ENCODE results near the gene SS18L1.

The SS18L1 gene

DNA sequence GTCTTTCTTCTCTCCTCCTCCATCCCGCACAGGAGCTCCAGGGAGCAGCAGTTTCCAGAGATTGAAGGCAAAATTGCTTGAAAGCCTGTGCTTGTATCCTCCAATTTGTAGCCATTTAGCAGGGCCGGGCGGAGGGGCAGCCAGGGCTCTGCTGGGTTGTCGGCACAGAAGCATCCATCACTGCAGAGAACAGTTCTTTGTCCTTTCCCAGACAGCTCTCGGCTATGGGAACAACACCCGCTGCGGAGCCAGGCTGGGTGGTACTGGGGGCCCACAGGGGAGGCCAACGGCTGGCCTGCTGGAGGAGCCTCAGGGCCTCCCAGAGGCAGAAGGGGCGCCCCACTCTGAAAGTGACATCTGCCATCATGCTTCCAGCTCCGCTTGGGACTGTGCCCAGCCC, 68.7 kb downstream of the SS18L1 start:
- DNase-seq (ENCODE audit: low spot score), result no peak

- no peak for DNase-seq (ENCODE audit: low spot score)
Observed at GRCh38 chr20:62214067-62214466, 70.5 kb downstream of the SS18L1 start.

- DNase-seq (ENCODE audit: low spot score), result no peak
Observed at GRCh38 chr20:62215020-62215990, 71.7 kb downstream of the SS18L1 start.

GRCh38 chr20:62215991-62216635, 72.5 kb downstream of the SS18L1 start:
- no peak for DNase-seq (ENCODE audit: low spot score)

GRCh38 chr20:62216636-62217566, 73.3 kb downstream of the SS18L1 start:
- no peak for DNase-seq (ENCODE audit: low spot score)

DNA sequence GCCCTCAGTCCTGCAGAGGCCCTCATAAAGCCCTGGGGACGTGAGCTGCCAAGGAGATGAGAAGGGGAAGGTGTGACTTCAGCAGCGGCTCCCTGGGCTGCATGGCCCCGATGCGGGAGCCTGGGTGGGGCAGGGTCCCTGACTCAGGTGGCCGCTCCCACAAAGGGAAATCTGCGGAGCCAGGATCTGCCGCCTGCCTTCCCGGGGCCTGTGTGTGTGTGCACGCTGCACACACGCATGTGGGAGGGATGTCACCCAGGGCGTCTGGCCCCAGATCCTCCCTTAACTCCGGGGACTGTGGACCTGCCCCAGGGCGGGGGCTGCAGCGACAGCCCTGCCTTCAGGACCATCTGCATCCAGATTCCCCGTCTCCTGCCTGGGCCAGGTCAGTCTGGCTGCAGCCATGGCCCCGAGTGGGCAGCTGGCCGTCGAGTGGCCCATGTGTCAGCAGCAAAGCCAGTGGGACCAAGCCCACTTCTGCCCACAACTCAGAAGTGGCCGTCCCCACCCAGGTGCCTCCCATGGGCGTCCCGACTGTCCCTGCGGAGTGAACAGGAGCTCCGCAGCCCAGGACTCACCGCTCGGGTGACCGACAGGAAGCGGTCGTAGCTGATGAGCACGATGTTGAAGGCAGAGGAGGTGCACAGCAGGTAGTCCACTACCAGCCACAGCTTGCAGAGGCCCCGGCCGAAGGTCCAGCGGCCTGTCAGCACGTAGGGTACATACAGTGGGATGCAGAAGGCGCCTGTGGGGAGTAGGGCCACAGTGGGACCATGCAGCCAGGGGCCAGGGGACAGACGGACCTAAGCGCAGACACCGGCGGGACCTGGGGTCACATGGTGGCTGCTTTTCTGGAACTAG, 74.6 kb downstream of the SS18L1 start:
- no peak for DNase-seq (ENCODE audit: low spot score)

GRCh38 chr20:62219101-62219991, 75.8 kb downstream of the SS18L1 start:
- no peak for DNase-seq (ENCODE audit: low spot score)

DNA sequence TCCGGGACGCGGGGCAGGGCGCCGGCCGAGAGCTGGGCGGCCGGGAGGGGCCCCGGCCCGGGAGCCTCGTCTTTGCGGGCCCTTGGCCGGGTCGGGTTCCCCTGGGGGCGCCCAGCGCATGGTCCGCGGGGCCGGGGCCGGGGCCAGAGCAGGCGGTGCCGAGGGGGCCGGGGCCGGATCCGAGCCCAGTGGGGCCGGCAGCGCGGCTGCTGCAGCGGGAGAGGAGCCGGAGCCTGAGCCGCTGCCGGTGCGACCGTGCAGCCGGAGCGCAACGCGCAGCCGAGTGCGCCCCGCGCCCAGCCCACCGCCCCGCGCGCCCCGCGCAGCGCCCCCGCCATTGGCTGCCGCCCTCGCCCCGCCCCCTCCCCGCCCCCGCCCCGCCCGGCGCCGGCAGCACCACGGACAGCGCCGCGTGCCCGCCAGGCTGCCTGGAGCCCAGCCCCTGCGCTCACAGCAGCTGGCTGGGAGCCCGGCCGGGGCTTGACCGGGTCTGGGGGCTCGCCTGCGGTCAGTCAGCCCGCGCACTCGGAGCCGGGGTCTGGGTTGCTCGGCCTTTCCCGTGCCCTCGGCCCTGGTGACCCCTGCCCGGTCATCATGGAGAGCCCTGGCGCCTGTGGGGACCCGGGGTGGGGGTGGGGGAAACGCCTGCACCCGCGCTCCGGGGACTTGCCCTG, 76.6 kb downstream of the SS18L1 start, which contains the start of gene HRH3:
Gene HRH3, minus strand, starts transcription at position 287 of the 674 bp plus-strand sequence. CDS start 308 bp downstream, outside the sequence.
- DNase-seq (ENCODE audit: low spot score), result no peak

DNA sequence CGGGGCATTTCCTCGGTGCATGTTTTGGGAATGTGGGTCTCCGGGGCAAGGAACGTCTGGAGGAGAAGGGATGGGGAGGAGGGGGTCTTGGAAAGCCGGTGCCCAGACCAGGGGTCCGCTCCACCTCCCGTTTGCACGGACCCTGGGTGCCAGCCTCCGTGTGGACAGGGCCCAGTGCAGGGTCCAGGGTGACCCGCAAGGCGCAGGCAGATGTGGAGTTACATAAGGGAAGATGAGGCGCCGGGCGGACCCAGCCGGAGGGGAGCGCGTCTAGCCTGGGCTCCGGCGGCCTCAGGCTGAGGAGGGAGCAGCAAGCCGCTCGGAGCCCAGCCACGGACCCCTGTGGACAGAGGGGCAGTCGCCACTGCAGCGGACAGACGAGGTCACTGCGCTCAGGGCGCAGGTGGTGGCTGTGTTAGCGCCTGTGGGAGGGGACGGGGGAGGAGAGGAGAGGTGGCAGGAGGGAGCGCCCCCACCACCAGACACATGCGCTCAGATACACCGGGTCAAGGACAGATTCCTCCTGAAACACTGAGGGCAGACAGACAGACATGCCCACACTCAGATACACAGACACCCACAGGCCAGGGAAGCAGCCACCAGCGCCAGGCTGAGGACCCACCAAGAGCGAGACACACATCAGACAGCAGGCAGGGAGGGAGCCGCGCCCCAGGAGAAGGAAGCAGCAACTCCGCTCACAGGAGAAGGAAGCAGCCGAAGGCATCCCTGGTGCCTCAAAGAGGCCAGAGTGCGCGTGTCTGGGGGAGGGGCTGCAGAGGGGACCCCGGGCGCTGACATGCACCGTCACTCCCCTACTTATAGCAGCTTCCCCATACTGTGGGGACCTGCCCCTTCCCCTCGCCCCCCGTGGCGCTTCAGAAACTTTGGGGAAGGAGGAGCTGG, 77.3 kb downstream of the SS18L1 start:
- no peak for DNase-seq (ENCODE audit: low spot score)

DNA sequence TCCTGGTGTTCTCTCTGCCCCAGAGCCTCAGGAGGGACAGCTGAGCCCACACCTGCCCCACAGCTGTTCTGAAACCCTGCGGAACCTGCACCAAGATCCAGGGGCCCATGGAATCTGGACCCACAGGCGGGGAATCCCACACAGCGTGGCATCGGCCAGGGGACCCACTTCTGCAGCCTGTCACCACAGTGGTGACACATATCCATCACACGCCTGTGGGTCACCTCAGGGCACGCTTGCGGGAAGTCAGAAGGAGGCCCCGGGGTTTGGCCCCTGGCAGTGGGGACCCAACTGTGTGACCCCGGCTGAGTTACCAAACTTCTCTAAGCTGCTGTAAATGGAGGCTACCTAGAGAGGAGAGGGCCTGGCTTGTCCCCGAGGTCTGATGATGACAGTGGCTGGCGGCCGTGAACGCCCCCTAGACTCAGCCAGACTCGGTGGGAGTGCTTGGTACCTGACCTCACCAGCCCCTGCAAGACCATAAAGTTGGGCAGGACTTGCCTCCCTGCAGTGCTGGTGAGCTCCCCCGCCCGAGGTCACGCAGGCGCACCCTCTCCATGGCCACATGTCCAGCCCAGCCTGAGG, 78.8 kb downstream of the SS18L1 start:
- no peak for DNase-seq (ENCODE audit: low spot score)

GRCh38 chr20:62222972-62223371, 79.4 kb downstream of the SS18L1 start:
- DNase-seq (ENCODE audit: low spot score), result no peak

GRCh38 chr20:62223571-62223970, 80.0 kb downstream of the SS18L1 start:
- DNase-seq (ENCODE audit: low spot score), result no peak

GRCh38 chr20:62224113-62224855, 80.7 kb downstream of the SS18L1 start:
- no peak for DNase-seq (ENCODE audit: low spot score)

DNA sequence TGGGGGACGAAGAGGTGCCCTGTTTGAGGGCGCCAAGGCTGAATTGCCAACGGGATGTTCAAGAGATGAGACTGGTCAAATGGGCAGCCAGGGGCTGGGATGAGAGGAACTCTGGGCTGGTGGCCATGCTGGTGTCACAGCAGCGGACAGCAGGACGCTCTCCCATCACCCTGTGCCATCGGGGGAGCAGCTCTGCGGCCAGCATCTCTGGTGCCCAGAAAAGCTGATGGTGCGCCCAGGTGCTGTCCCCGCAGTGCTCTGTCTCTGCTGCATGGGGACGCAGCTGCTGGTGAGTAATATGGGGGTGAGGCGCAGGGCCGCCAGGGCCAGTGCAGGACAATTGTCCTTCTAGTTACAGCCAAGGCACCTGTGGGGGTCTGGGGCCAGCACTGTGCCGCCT, 81.5 kb downstream of the SS18L1 start:
- no peak for DNase-seq (ENCODE audit: low spot score)

- DNase-seq (ENCODE audit: low spot score), result no peak
Observed at GRCh38 chr20:62225820-62226635, 82.5 kb downstream of the SS18L1 start.

Data from RKO (cell line).